BE2C (cell line): ENCODE data around the gene CEP128.

Experiments used
- DNase-seq: peaks from one replicate; pipeline ENCODE4 v3.0.0-alpha.2; 2020
- H3K27me3 ChIP-seq: fragments of 250-450 bp; sonication (Bioruptor Pico); 2 replicates; pipeline ENCODE4 v1.5.1; 2020; ENCODE audit warnings: mild to moderate bottlenecking
- H3K36me3 ChIP-seq: fragments of 250-450 bp; sonication (Bioruptor Pico); 2 replicates; pipeline ENCODE4 v1.5.1; 2020; ENCODE audit warnings: mild to moderate bottlenecking
- H3K4me1 ChIP-seq: fragments of 250-450 bp; sonication (Bioruptor Pico); 2 replicates; pipeline ENCODE4 v1.5.1; 2020
- H3K4me3 ChIP-seq: 2 replicates; pipeline ENCODE4 v1.5.1; 2011; ENCODE audit warnings: low read depth, low read length
- H3K9me3 ChIP-seq: fragments of 250-450 bp; sonication (Bioruptor Pico); 2 replicates; pipeline ENCODE4 v1.5.1; 2020
- CTCF ChIP-seq: IDR thresholded peaks from 2 replicates; pipeline ENCODE4 v1.5.1; 2012; ENCODE audit warnings: mild to moderate bottlenecking, low read depth, low read length

Gene CEP128

GRCh38 chr14:80906336-80906735, 35.2 kb downstream of the CEP128 start:
- TF ChIP-seq CTCF: no peak
- no peak for DNase-seq
- Histone ChIP-seq H3K27me3 (no peaks in the 10 kb centered on the region), H3K36me3 (peaks cover 3% of the 10 kb centered on the region), H3K4me3 (no peak overlapping the region), H3K4me1 (no peaks in the 10 kb centered on the region), H3K9me3 (no peaks in the 10 kb centered on the region)

GRCh38 chr14:80902608-80903007, 38.9 kb downstream of the CEP128 start:
- no peaks in the 10 kb centered on the region for H3K27me3 ChIP-seq
- no peak overlapping the region for H3K4me3 ChIP-seq
- no peaks in the 10 kb centered on the region for H3K9me3 ChIP-seq
- no peaks in the 10 kb centered on the region for H3K4me1 ChIP-seq
- H3K36me3 ChIP-seq: peaks cover 3% of the 10 kb centered on the region
- TF ChIP-seq CTCF: no peak
- no peak for DNase-seq

GRCh38 chr14:80901822-80902221, 39.7 kb downstream of the CEP128 start:
- DNase-seq: no peak
- TF ChIP-seq CTCF: no peak
- Histone ChIP-seq H3K4me3 (no peak overlapping the region), H3K9me3 (no peaks in the 10 kb centered on the region), H3K4me1 (no peaks in the 10 kb centered on the region), H3K27me3 (no peaks in the 10 kb centered on the region), H3K36me3 (peaks cover 3% of the 10 kb centered on the region)

GRCh38 chr14:80901260-80901659, 40.3 kb downstream of the CEP128 start:
- peaks cover 3% of the 10 kb centered on the region for H3K36me3 ChIP-seq
- no peak for DNase-seq
- no peaks in the 10 kb centered on the region for H3K9me3 ChIP-seq
- TF ChIP-seq CTCF: no peak
- H3K4me3 ChIP-seq: no peak overlapping the region
- no peaks in the 10 kb centered on the region for H3K27me3 ChIP-seq
- no peaks in the 10 kb centered on the region for H3K4me1 ChIP-seq

GRCh38 chr14:80872645-80873044, 68.9 kb downstream of the CEP128 start:
- Histone ChIP-seq H3K4me1 (no peaks in the 10 kb centered on the region), H3K9me3 (no peaks in the 10 kb centered on the region; the same call in 1 of the 2 replicates), H3K27me3 (no peaks in the 10 kb centered on the region), H3K4me3 (no peak overlapping the region), H3K36me3 (no peaks in the 10 kb centered on the region)
- no peak for TF ChIP-seq CTCF
- no peak for DNase-seq

GRCh38 chr14:80868260-80868659, 73.3 kb downstream of the CEP128 start:
- H3K9me3 ChIP-seq: no peaks in the 10 kb centered on the region; the same call in 1 of the 2 replicates
- no peaks in the 10 kb centered on the region for H3K36me3 ChIP-seq
- no peaks in the 10 kb centered on the region for H3K27me3 ChIP-seq
- TF ChIP-seq CTCF: no peak
- H3K4me3 ChIP-seq: no peak overlapping the region
- no peaks in the 10 kb centered on the region for H3K4me1 ChIP-seq
- no peak for DNase-seq
